PC-3 (cell line): ENCODE results near the gene CCDC93. TPM values are rescaled to one million over a fixed set of nuclear protein-coding genes. Genes with fewer than 3 reads are reported as not detected.

Source experiments
- ATAC-seq: fragments of 200-7000 bp; cut with Tn5 transposase; 2 replicates; pipeline ENCODE4 v1.9.1; 2020; ENCODE audit warnings: mild to moderate bottlenecking, moderate library complexity
- BruUV-seq: library from RNA; stranded (reverse); fragments of 400-500 nt; replicated peaks from 2 replicates; lab custom pipeline; 2021; lab: Mats Ljungman, UMichigan
- CTCF ChIA-PET: fragments of 300-600 bp; sonication (Branson Sonifier 250); formaldehyde crosslinking; loops from one replicate; lab custom pipeline; 2022; ENCODE audit warnings: antibody characterized with exemption; lab: Charles Lee
- POLR2A ChIA-PET: fragments of 300-600 bp; sonication (Branson Sonifier 250); formaldehyde crosslinking; loops from one replicate; lab custom pipeline; 2022; ENCODE audit warnings: antibody characterized with exemption; ENCODE audit not compliant: unreplicated experiment; lab: Charles Lee
- DNase-seq: peaks from one replicate; pipeline ENCODE4 v3.0.0-alpha.2; 2015
- H2AFZ ChIP-seq: fragments of 300-600 bp; sonication (generic); 2 replicates; pipeline ENCODE4 v1.6.0; 2016; ENCODE audit warnings: antibody characterized with exemption, low read length
- H3F3A ChIP-seq: fragments of 300-600 bp; sonication (generic); one replicate; pipeline ENCODE4 v1.6.0; 2017; ENCODE audit warnings: antibody characterized with exemption, low read length, control low read depth, mild to moderate bottlenecking; ENCODE audit not compliant: unreplicated experiment
- H3K27ac ChIP-seq: fragments of 300-600 bp; sonication (generic); 2 replicates; pipeline ENCODE4 v1.5.1; 2016; ENCODE audit warnings: mild to moderate bottlenecking, low read length
- H3K27me3 ChIP-seq: fragments of 300-600 bp; sonication (generic); 2 replicates; pipeline ENCODE4 v1.6.1; 2016; ENCODE audit warnings: low read length, mixed read lengths
- H3K36me3 ChIP-seq: fragments of 300-600 bp; sonication (generic); 2 replicates; pipeline ENCODE4 v1.6.1; 2016; ENCODE audit warnings: low read depth, mixed run types, low read length, mixed read lengths
- H3K4me1 ChIP-seq: fragments of 300-600 bp; sonication (generic); 2 replicates; pipeline ENCODE4 v1.5.1; 2016; ENCODE audit warnings: low read length; ENCODE audit not compliant: insufficient read depth
- H3K4me2 ChIP-seq: fragments of 300-600 bp; sonication (generic); 2 replicates; pipeline ENCODE4 v1.6.0; 2016; ENCODE audit warnings: low read length
- H3K4me3 ChIP-seq: fragments of 300-600 bp; sonication (generic); 2 replicates; pipeline ENCODE4 v1.5.1; 2016; ENCODE audit warnings: mild to moderate bottlenecking, low read length, mixed read lengths
- H3K79me2 ChIP-seq: fragments of 300-600 bp; sonication (generic); 2 replicates; pipeline ENCODE4 v1.6.1; 2017; ENCODE audit warnings: low read length, mixed read lengths
- H3K9ac ChIP-seq: fragments of 300-600 bp; sonication (generic); 2 replicates; pipeline ENCODE4 v1.6.0; 2016; ENCODE audit warnings: mild to moderate bottlenecking, low read length
- H3K9me2 ChIP-seq: fragments of 300-600 bp; sonication (generic); replicated peaks from 2 replicates; pipeline ENCODE4 v1.6.1; 2016; ENCODE audit warnings: mixed run types, low read length, mixed read lengths
- H3K9me3 ChIP-seq: fragments of 300-600 bp; sonication (generic); 2 replicates; pipeline ENCODE4 v1.6.1; 2016; ENCODE audit warnings: low read length, mixed read lengths
- H4K20me1 ChIP-seq: fragments of 300-600 bp; sonication (generic); 2 replicates; pipeline ENCODE4 v1.6.1; 2016; ENCODE audit warnings: low read length, mixed read lengths
- CTCF ChIP-seq: fragments of 300-600 bp; sonication (generic); conservative IDR thresholded peaks from 2 replicates; pipeline ENCODE4 v1.5.1; 2017; ENCODE audit warnings: antibody characterized with exemption, low read depth, mild to moderate bottlenecking, low read length
- EZH2 ChIP-seq: fragments of 300-600 bp; sonication (generic); IDR thresholded peaks from one replicate; pipeline ENCODE4 v1.6.1; 2017; ENCODE audit warnings: antibody characterized with exemption, mild to moderate bottlenecking, low read length; ENCODE audit not compliant: unreplicated experiment
- EZH2phosphoT487 ChIP-seq: fragments of 300-600 bp; sonication (generic); IDR thresholded peaks from 2 replicates; pipeline ENCODE4 v1.6.1; 2018; ENCODE audit warnings: mild to moderate bottlenecking, antibody characterized with exemption, low read length, borderline replicate concordance
- intact Hi-C: fragments of 100-400 bp; cut with micrococcal nuclease; formaldehyde crosslinking; loops from 2 replicates; pipeline ENCODE4 v1.9.0; 2023
- total RNA-seq: library from RNA; depleted of rRNA; stranded (reverse); fragments of >200 nt; gene quantifications from 2 replicates; pipeline ENCODE4 v1.2.3, GENCODE V29; 2014

The CCDC93 gene
- total RNA-seq, 1 experiment from 2014 or later = 14.0 TPM

GRCh38 chr2:117996525-117996924 lies 17.3 kb downstream of the CCDC93 start:
- ChIA-PET CTCF (interaction anchor here (0.8 kb wide), 1 partner anchor 182 kb away, joined by 3 read pairs; the partner anchor contains the start of gene DDX18), POLR2A (no interaction called here)
- Histone ChIP-seq H3K9ac (no peak overlapping the region), H3K36me3 (peaks cover 53% of the 10 kb centered on the region), H3F3A (no peaks in the 10 kb centered on the region), H2AFZ (no peak overlapping the region), H3K27ac (no peak overlapping the region), H3K4me3 (no peak overlapping the region), H3K9me3 (no peaks in the 10 kb centered on the region), H3K27me3 (no peaks in the 10 kb centered on the region), H3K4me1 (no peaks in the 10 kb centered on the region), H3K4me2 (no peak overlapping the region), H3K9me2 (no peaks in the 10 kb centered on the region), H4K20me1 (no peaks in the 10 kb centered on the region), H3K79me2 (no peaks in the 10 kb centered on the region)
- intact Hi-C loops = no loop called here
- no peak for TF ChIP-seq EZH2phosphoT487
- no peak for TF ChIP-seq EZH2
- TF ChIP-seq CTCF = no peak
- BruUV-seq = no TSS peak
- DNase-seq = no peak
- no peak for ATAC-seq

- H3K9me3 ChIP-seq = no peaks in the 10 kb centered on the region
- no peaks in the 10 kb centered on the region for H3K79me2 ChIP-seq
- POLR2A ChIA-PET = no interaction called here
- intact Hi-C loops = no loop called here
- H3K9me2 ChIP-seq = no peaks in the 10 kb centered on the region
- BruUV-seq = no TSS peak
- H4K20me1 ChIP-seq = no peaks in the 10 kb centered on the region
- TF ChIP-seq CTCF (no peak), EZH2phosphoT487 (no peak), EZH2 (no peak)
- H3K4me2 ChIP-seq = no peak overlapping the region
- ATAC-seq = no peak
- no peak overlapping the region for H2AFZ ChIP-seq
- H3F3A ChIP-seq = no peaks in the 10 kb centered on the region
- no peak overlapping the region for H3K9ac ChIP-seq
- CTCF ChIA-PET = no interaction called here
- H3K36me3 ChIP-seq = peaks cover 41% of the 10 kb centered on the region
- no peaks in the 10 kb centered on the region for H3K4me1 ChIP-seq
- no peak for DNase-seq
- H3K27me3 ChIP-seq = no peaks in the 10 kb centered on the region
- H3K4me3 ChIP-seq = no peak overlapping the region
- H3K27ac ChIP-seq = no peak overlapping the region
These were observed 19.1 kb downstream of the CCDC93 start for GRCh38 chr2:117994729-117995128.

GRCh38 chr2:117989854-117990438 lies 23.9 kb downstream of the CCDC93 start:
- Histone ChIP-seq H3K79me2 (no peaks in the 10 kb centered on the region), H3K9ac (no peak overlapping the region), H2AFZ (no peak overlapping the region), H3K9me2 (no peaks in the 10 kb centered on the region), H4K20me1 (no peaks in the 10 kb centered on the region; the same call in 1 of the 2 replicates), H3K27me3 (no peaks in the 10 kb centered on the region), H3K36me3 (peaks cover 19% of the 10 kb centered on the region), H3K9me3 (no peaks in the 10 kb centered on the region), H3F3A (no peaks in the 10 kb centered on the region), H3K4me3 (no peak overlapping the region), H3K4me1 (no peaks in the 10 kb centered on the region), H3K4me2 (no peak overlapping the region), H3K27ac (no peak overlapping the region)
- TF ChIP-seq EZH2 (no peak), EZH2phosphoT487 (no peak), CTCF (no peak)
- intact Hi-C loops = no loop called here
- no peak for ATAC-seq
- no peak for DNase-seq
- BruUV-seq = no TSS peak
- POLR2A ChIA-PET = interaction anchor here (0.6 kb wide), 1 partner anchor 44 kb away, joined by 5 read pairs; no protein-coding TSS in a partner anchor
- CTCF ChIA-PET = no interaction called here
